CD14-positive monocyte (primary cell): ENCODE measurements around the gene NT5C1A. TPM values are rescaled to one million over a fixed set of nuclear protein-coding genes. Genes with fewer than 3 reads are reported as not detected.

Source experiments
- DNase-seq, 3 donors: peaks; one replicate each; pipeline ENCODE4 v3.0.0-alpha.2; 2011 to 2022
- H2AFZ ChIP-seq: 2 replicates; pipeline ENCODE4 v1.6.0; 2012; ENCODE audit warnings: mild to moderate bottlenecking, low read depth, low read length, inconsistent platforms; ENCODE audit not compliant: insufficient read depth, poor library complexity, severe bottlenecking
- H3K27ac ChIP-seq, 2 donors: 1 replicate in 1 of 2; 2 replicates in 1 of 2; pipeline ENCODE4 v1.5.1; 2012 to 2013; ENCODE audit warnings: low read length in 2 of 2, control low read depth in 1 of 2, inconsistent platforms in 1 of 2, low read depth in 1 of 2, mild to moderate bottlenecking in 1 of 2
- H3K27me3 ChIP-seq, 2 donors: one replicate each; pipeline versions ENCODE4 v1.6.0 to v1.6.1; 2011 to 2013; ENCODE audit warnings: low read length in 2 of 2; ENCODE audit not compliant: control insufficient read depth in 2 of 2, insufficient read depth in 2 of 2
- H3K36me3 ChIP-seq, 2 donors: replicated peaks in 1 of 2; 1 replicate in 1 of 2; 2 replicates in 1 of 2; pipeline versions ENCODE4 v1.5.1 to v1.6.1; 2012 to 2013; ENCODE audit warnings: low read length in 2 of 2, control low read depth in 1 of 2, inconsistent platforms in 1 of 2, mild to moderate bottlenecking in 1 of 2; ENCODE audit not compliant: insufficient read depth in 2 of 2, control insufficient read depth in 1 of 2
- H3K4me1 ChIP-seq, 2 donors: 1 replicate in 1 of 2; 2 replicates in 1 of 2; pipeline versions ENCODE4 v1.5.1 to v1.6.1; 2012 to 2013; ENCODE audit warnings: low read length in 2 of 2, control low read depth in 1 of 2, inconsistent platforms in 1 of 2, mild to moderate bottlenecking in 1 of 2, moderate library complexity in 1 of 2; ENCODE audit not compliant: insufficient read depth in 2 of 2, control insufficient read depth in 1 of 2
- H3K4me2 ChIP-seq: replicated peaks from 2 replicates; pipeline ENCODE3; 2012; ENCODE audit warnings: low read length, moderate library complexity, mild to moderate bottlenecking; ENCODE audit not compliant: poor library complexity, severe bottlenecking; ENCODE audit errors: extremely low read depth
- H3K4me3 ChIP-seq, 3 experiments: fragments of 200-600 bp in 1 of 3; sonication (generic) in 1 of 3; replicated peaks in 1 of 3; 1 replicate in 2 of 3; 2 replicates in 1 of 3; pipeline ENCODE4 v1.5.1; 2011 to 2013; ENCODE audit warnings: low read length in 3 of 3, mild to moderate bottlenecking in 3 of 3, control low read depth in 2 of 3, low read depth in 2 of 3, inconsistent platforms in 1 of 3, moderate library complexity in 1 of 3
- H3K79me2 ChIP-seq: 2 replicates; pipeline ENCODE4 v1.6.0; 2012; ENCODE audit warnings: mild to moderate bottlenecking, control low read depth, inconsistent platforms, low read length, moderate library complexity; ENCODE audit not compliant: insufficient read depth
- H3K9ac ChIP-seq: 2 replicates; pipeline ENCODE4 v1.6.0; 2017; ENCODE audit warnings: low read length, mild to moderate bottlenecking; ENCODE audit not compliant: insufficient read depth, poor library complexity, severe bottlenecking
- H3K9me3 ChIP-seq, 2 donors: replicated peaks in 1 of 2; 1 replicate in 1 of 2; 2 replicates in 1 of 2; pipeline versions ENCODE4 v1.5.1 to v1.6.1; 2012 to 2013; ENCODE audit warnings: low read length in 2 of 2, control low read depth in 1 of 2; ENCODE audit not compliant: control insufficient read depth in 1 of 2, insufficient read depth in 1 of 2
- H4K20me1 ChIP-seq: 2 replicates; pipeline ENCODE4 v1.6.0; 2012; ENCODE audit warnings: mild to moderate bottlenecking, low read length, control low read depth, moderate library complexity; ENCODE audit not compliant: insufficient read depth
- H3K27ac Mint-ChIP-seq, 7 donors: one replicate each; pipeline ENCODE4 v1.8.0; 2020; ENCODE audit warnings: mild to moderate bottlenecking in 7 of 7, mixed read lengths in 7 of 7, moderate library complexity in 6 of 7, inconsistent platforms in 2 of 7
- H3K27me3 Mint-ChIP-seq, 3 donors: one replicate each; pipeline ENCODE4 v1.8.0; 2021 to 2022; ENCODE audit warnings: low read depth in 3 of 3, mild to moderate bottlenecking in 3 of 3, mixed read lengths in 3 of 3, moderate library complexity in 3 of 3, inconsistent platforms in 1 of 3
- H3K36me3 Mint-ChIP-seq, 2 donors: one replicate each; pipeline ENCODE4 v1.8.0; 2020; ENCODE audit warnings: mixed read lengths in 2 of 2, inconsistent platforms in 1 of 2, mild to moderate bottlenecking in 1 of 2
- H3K4me1 Mint-ChIP-seq: one replicate; pipeline ENCODE4 v1.8.0; 2020; ENCODE audit warnings: mild to moderate bottlenecking, mixed read lengths
- H3K4me3 Mint-ChIP-seq, 2 donors: one replicate each; pipeline ENCODE4 v1.8.0; 2020; ENCODE audit warnings: mild to moderate bottlenecking in 2 of 2, mixed read lengths in 2 of 2, moderate library complexity in 1 of 2
- H3K9me3 Mint-ChIP-seq, 7 donors: one replicate each; pipeline ENCODE4 v1.8.0; 2020 to 2022; ENCODE audit warnings: mixed read lengths in 7 of 7, mild to moderate bottlenecking in 6 of 7, moderate library complexity in 6 of 7, inconsistent platforms in 2 of 7
- WGBS: methylation state at CpG from one replicate; pipeline ENCODE4 v1.1.5; 2013; ENCODE audit warnings: missing lambda C conversion rate; ENCODE audit not compliant: insufficient coverage; 5-methylcytosine and 5-hydroxymethylcytosine counted together
- intact Hi-C, 2 donors: fragments of 100-400 bp; cut with micrococcal nuclease; formaldehyde crosslinking; loops; one replicate each; pipeline versions ENCODE4 v1.15.0 to v1.15.1; 2023
- polyA plus RNA-seq, 3 donors: library from polyadenylated mRNA; depleted of rRNA in 1 of 3; unstranded in 2 of 3; stranded (reverse) in 1 of 3; fragments of 300-500 nt in 2 of 3; fragments of >200 nt in 1 of 3; fragmentation: Illumina TruSeq in 2 of 3; gene quantifications; 1 replicate in 2 of 3; 2 replicates in 1 of 3; pipeline ENCODE4 v1.2.3, GENCODE V29; 2012 to 2021
- TF ChIP-seq, protein P1 (sequence below): fragments of 200-600 bp; IDR thresholded peaks from one replicate; pipeline ENCODE4 v1.8.0; 2022; ENCODE audit warnings: antibody characterized with exemption, mild to moderate bottlenecking

The NT5C1A gene
- polyA plus RNA-seq, 3 donors = not detected

DNA sequence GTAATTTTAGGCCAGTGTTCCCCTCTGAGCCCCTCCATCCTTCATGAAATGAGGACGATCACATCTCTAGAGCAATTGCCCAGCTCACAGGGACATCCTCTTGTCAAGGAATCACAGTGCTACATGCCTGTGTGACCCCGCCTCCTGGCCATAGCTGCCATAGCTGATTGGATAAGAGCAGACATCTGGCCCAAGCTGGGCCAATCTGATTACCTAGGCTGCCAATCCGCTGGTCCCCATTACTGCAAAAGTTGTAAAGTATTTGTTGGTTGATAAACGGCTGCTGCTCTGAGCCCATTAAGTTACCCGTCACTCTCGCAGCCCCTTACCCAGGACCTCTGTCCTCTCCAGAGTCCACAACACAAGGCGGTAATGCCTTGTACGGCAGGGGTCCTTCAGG lies 8.3 kb downstream of the NT5C1A start:
- intact Hi-C loops = no loop called here
- H3K36me3 ChIP-seq = no peaks in the 10 kb centered on the region
- H3K27ac ChIP-seq = no peak overlapping the region
- Mint-ChIP-seq H3K36me3 (no peaks in the 10 kb centered on the region), H3K27ac (no peak overlapping the region), H3K4me3 (no peak overlapping the region), H3K9me3 (no peaks in the 10 kb centered on the region), H3K27me3 (peaks cover 4 to 16% (median 10%) of the 10 kb centered on the region in 3 donors), H3K4me1 (peaks cover 3% of the 10 kb centered on the region)
- no peak overlapping the region for H3K4me2 ChIP-seq
- H3K4me1 ChIP-seq = peaks cover 0 to 2% of the 10 kb centered on the region in 2 donors
- H3K79me2 ChIP-seq = no peaks in the 10 kb centered on the region
- DNase-seq = no peak
- no peaks in the 10 kb centered on the region for H3K27me3 ChIP-seq
- no peak overlapping the region for H2AFZ ChIP-seq
- H3K4me3 ChIP-seq = no peak overlapping the region
- TF ChIP-seq, protein P1, sequence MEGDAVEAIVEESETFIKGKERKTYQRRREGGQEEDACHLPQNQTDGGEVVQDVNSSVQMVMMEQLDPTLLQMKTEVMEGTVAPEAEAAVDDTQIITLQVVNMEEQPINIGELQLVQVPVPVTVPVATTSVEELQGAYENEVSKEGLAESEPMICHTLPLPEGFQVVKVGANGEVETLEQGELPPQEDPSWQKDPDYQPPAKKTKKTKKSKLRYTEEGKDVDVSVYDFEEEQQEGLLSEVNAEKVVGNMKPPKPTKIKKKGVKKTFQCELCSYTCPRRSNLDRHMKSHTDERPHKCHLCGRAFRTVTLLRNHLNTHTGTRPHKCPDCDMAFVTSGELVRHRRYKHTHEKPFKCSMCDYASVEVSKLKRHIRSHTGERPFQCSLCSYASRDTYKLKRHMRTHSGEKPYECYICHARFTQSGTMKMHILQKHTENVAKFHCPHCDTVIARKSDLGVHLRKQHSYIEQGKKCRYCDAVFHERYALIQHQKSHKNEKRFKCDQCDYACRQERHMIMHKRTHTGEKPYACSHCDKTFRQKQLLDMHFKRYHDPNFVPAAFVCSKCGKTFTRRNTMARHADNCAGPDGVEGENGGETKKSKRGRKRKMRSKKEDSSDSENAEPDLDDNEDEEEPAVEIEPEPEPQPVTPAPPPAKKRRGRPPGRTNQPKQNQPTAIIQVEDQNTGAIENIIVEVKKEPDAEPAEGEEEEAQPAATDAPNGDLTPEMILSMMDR = no peak
- 91% methylated on average over 1 of the region's 8 CpGs for WGBS
- H3K9me3 ChIP-seq = no peaks in the 10 kb centered on the region
- H3K9ac ChIP-seq = no peak overlapping the region
- H4K20me1 ChIP-seq = no peaks in the 10 kb centered on the region

DNA sequence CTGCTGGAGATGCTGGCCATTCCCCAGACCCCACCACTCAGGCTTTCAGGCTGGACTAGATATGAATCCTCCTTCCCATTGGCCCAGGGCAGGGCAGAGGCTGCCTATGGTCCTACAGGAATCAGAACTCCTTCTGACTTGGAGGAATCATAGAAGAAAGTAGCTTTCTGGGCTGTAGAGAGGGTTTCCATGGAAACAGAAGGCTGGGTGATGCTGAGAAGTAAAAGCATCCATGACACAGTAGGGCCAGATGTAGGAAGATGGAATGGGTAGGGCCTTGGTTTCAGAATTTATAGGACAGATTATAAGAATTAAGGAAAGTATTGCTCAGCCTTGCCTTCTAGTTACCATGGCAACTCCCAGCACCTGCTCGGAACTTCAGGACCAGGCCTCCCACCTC lies 9.0 kb downstream of the NT5C1A start:
- H3K27ac Mint-ChIP-seq = no peak overlapping the region

More for the DNA sequence above, 9.0 kb downstream of the NT5C1A start:
- WGBS = no CpG with 5 or more reads among the region's 1 CpG
- Mint-ChIP-seq H3K27me3 (peaks cover 4 to 16% (median 8%) of the 10 kb centered on the region in 3 donors), H3K4me1 (peaks cover 10% of the 10 kb centered on the region), H3K4me3 (no peak overlapping the region), H3K9me3 (no peaks in the 10 kb centered on the region), H3K36me3 (no peaks in the 10 kb centered on the region)
- Histone ChIP-seq H3K27me3 (no peaks in the 10 kb centered on the region), H3K4me1 (peaks cover 6% of the 10 kb centered on the region in 2 donors), H2AFZ (no peak overlapping the region), H3K9me3 (no peaks in the 10 kb centered on the region), H4K20me1 (no peaks in the 10 kb centered on the region), H3K27ac (no peak overlapping the region), H3K79me2 (no peaks in the 10 kb centered on the region), H3K4me2 (no peak overlapping the region), H3K4me3 (no peak overlapping the region), H3K9ac (no peak overlapping the region), H3K36me3 (no peaks in the 10 kb centered on the region)
- TF ChIP-seq, protein P1 = no peak
- no peak for DNase-seq
- intact Hi-C loops = no loop called here
